ENCODE data around the gene AOPEP.

Gene AOPEP

GRCh38 chr9:95076696-95077052, 350.2 kb downstream of the AOPEP start:
- no peak for TF ChIP-seq USF1 (IDR thresholded peaks at IDR 0.05)
- TF ChIP-seq EP300 (IDR thresholded peaks at IDR 0.05; ENCODE audit: borderline replicate concordance) = no peak
- TF ChIP-seq CEBPB (IDR thresholded peaks at IDR 0.05) = no peak
- TF ChIP-seq ZBTB7A (IDR thresholded peaks at IDR 0.05; ENCODE audit: low read depth) = no peak
- TF ChIP-seq CREB1 (IDR thresholded peaks at IDR 0.05; ENCODE audit: low read depth) = no peak
- TF ChIP-seq TCF12 (IDR thresholded peaks at IDR 0.05; ENCODE audit: low read depth) = no peak

GRCh38 chr9:95077053-95077765, 350.7 kb downstream of the AOPEP start:
- TF ChIP-seq EGR1 (IDR thresholded peaks at IDR 0.05) (no peak), FOXM1 (IDR thresholded peaks at IDR 0.05; ENCODE audit: borderline replicate concordance, low read depth) (no peak), MAX (IDR thresholded peaks at IDR 0.05) (no peak), RAD21 (IDR thresholded peaks at IDR 0.05; ENCODE audit: low read depth) (no peak), ZBTB7A (IDR thresholded peaks at IDR 0.05; ENCODE audit: low read depth) (no peak), EP300 (IDR thresholded peaks at IDR 0.05; ENCODE audit: borderline replicate concordance) (no peak), TAF1 (IDR thresholded peaks at IDR 0.05; ENCODE audit: low read depth) (no peak), REST (IDR thresholded peaks at IDR 0.05; ENCODE audit: low read depth) (no peak)

GRCh38 chr9:95077766-95078370, 351.4 kb downstream of the AOPEP start:
- TF ChIP-seq TCF12 (IDR thresholded peaks at IDR 0.05; ENCODE audit: low read depth) = no peak
- no peak for TF ChIP-seq RAD21 (IDR thresholded peaks at IDR 0.05; ENCODE audit: low read depth)
- TF ChIP-seq REST (IDR thresholded peaks at IDR 0.05; ENCODE audit: low read depth) = no peak
- no peak for TF ChIP-seq USF1 (IDR thresholded peaks at IDR 0.05)
- TF ChIP-seq ZBTB7A (IDR thresholded peaks at IDR 0.05; ENCODE audit: low read depth) = no peak
- no peak for TF ChIP-seq MAX (IDR thresholded peaks at IDR 0.05)
- TF ChIP-seq TEAD4 (IDR thresholded peaks at IDR 0.05) = no peak
- TF ChIP-seq EP300 (IDR thresholded peaks at IDR 0.05; ENCODE audit: borderline replicate concordance) = no peak
- TF ChIP-seq EGR1 (IDR thresholded peaks at IDR 0.05) = no peak
- TF ChIP-seq CREB1 (IDR thresholded peaks at IDR 0.05; ENCODE audit: low read depth) = no peak
- no peak for TF ChIP-seq CEBPB (IDR thresholded peaks at IDR 0.05)
- TF ChIP-seq NFIC (IDR thresholded peaks at IDR 0.05) = no peak
- TF ChIP-seq YY1 (IDR thresholded peaks at IDR 0.05; ENCODE audit: low read depth) = no peak
- TF ChIP-seq FOXM1 (IDR thresholded peaks at IDR 0.05; ENCODE audit: borderline replicate concordance, low read depth) = no peak

GRCh38 chr9:95078511-95078910, 352.0 kb downstream of the AOPEP start:
- no peak for TF ChIP-seq REST (IDR thresholded peaks at IDR 0.05; ENCODE audit: low read depth)
- TF ChIP-seq USF1 (IDR thresholded peaks at IDR 0.05) = no peak
- TF ChIP-seq FOXM1 (IDR thresholded peaks at IDR 0.05; ENCODE audit: borderline replicate concordance, low read depth) = no peak
- no peak for TF ChIP-seq YY1 (IDR thresholded peaks at IDR 0.05; ENCODE audit: low read depth)
- no peak for TF ChIP-seq ZBTB7A (IDR thresholded peaks at IDR 0.05; ENCODE audit: low read depth)
- no peak for TF ChIP-seq TEAD4 (IDR thresholded peaks at IDR 0.05)
- TF ChIP-seq EGR1 (IDR thresholded peaks at IDR 0.05) = no peak
- no peak for TF ChIP-seq CEBPB (IDR thresholded peaks at IDR 0.05)
- TF ChIP-seq RAD21 (IDR thresholded peaks at IDR 0.05; ENCODE audit: low read depth) = no peak
- no peak for TF ChIP-seq EP300 (IDR thresholded peaks at IDR 0.05; ENCODE audit: borderline replicate concordance)
- no peak for TF ChIP-seq CREB1 (IDR thresholded peaks at IDR 0.05; ENCODE audit: low read depth)
- no peak for TF ChIP-seq MAX (IDR thresholded peaks at IDR 0.05)
- no peak for TF ChIP-seq TCF12 (IDR thresholded peaks at IDR 0.05; ENCODE audit: low read depth)
- TF ChIP-seq NFIC (IDR thresholded peaks at IDR 0.05) = no peak
- no peak for TF ChIP-seq TAF1 (IDR thresholded peaks at IDR 0.05; ENCODE audit: low read depth)
